ENCODE data around the gene ECT2L. TPM values are rescaled to one million over a fixed set of nuclear protein-coding genes. Genes with fewer than 3 reads are reported as not detected.

The ECT2L gene
- total RNA-seq, 1 experiment from 2014 or later, result not detected

GRCh38 chr6:138844192-138844591 lies 48.3 kb downstream of the ECT2L start:
- no peak overlapping the region for H3K9ac ChIP-seq (ENCODE audit: low read length)
- H2AFZ ChIP-seq (ENCODE audit: low read depth, low read length, poor library complexity, severe bottlenecking), result peak overlapping the region; percentile 21
- ChIA-PET RAD21 (ENCODE audit: low non-redundant PET in 1 of 2, low total read pairs in 2 of 2, uncharacterized antibody in 2 of 2, unreplicated experiment in 2 of 2) (interaction anchor here in 1 of 2 experiments (0.7 kb wide), 1 partner anchor 840 kb away, joined by 3 read pairs; no protein-coding TSS in a partner anchor), POLR2A (no interaction called here), CTCF (no interaction called here)
- H3K4me2 ChIP-seq (ENCODE audit: low read length), result no peak overlapping the region
- H3K27ac ChIP-seq (ENCODE audit: low read depth, low read length), result no peak overlapping the region
- no peaks in the 10 kb centered on the region for H3K9me2 ChIP-seq (ENCODE audit: insufficient read depth)
- H3K79me2 ChIP-seq (ENCODE audit: insufficient read depth, low read length), result no peaks in the 10 kb centered on the region
- no peaks in the 10 kb centered on the region for H3K27me3 ChIP-seq (ENCODE audit: insufficient read depth, low read length)
- no peaks in the 10 kb centered on the region for H3K4me1 ChIP-seq (ENCODE audit: control insufficient read depth in 1 of 2, insufficient read depth in 2 of 2, low read length in 2 of 2)
- no peak overlapping the region for H3K4me3 ChIP-seq (replicated peaks in 1 of 2; ENCODE audit: low read depth in 1 of 2, low read length in 2 of 2)
- intact Hi-C loops (cut with micrococcal nuclease), result no loop called here
- ATAC-seq, result no peak
- no peaks in the 10 kb centered on the region for H3K9me3 ChIP-seq (ENCODE audit: control insufficient read depth in 1 of 2, insufficient read depth in 1 of 2, low read depth in 1 of 2, low read length in 2 of 2)
- BruUV-seq (replicated peaks), result no TSS peak
- H3K36me3 ChIP-seq (ENCODE audit: control insufficient read depth in 1 of 2, insufficient read depth in 2 of 2, low read length in 2 of 2), result no peaks in the 10 kb centered on the region
- H4K20me1 ChIP-seq (ENCODE audit: insufficient read depth), result no peaks in the 10 kb centered on the region; the same call in 1 of the 2 replicates
- no peak for DNase-seq (ENCODE audit: low read depth, low spot score)
- no peak for TF ChIP-seq YY1 (IDR thresholded peaks at IDR 0.05; ENCODE audit: extremely low read depth, insufficient replicate concordance, low read depth, low read length)
- TF ChIP-seq ELF1 (IDR thresholded peaks at IDR 0.05; ENCODE audit: borderline replicate concordance, low read depth), result no peak
- no peak for TF ChIP-seq CTCF (IDR thresholded peaks at IDR 0.05 in 2 of 3, conservative IDR thresholded peaks at IDR 0.05 in 1 of 3; ENCODE audit: borderline replicate concordance in 1 of 3, insufficient read depth in 1 of 3, low read depth in 2 of 3, low read length in 2 of 3)
- no peak for TF ChIP-seq EZH2 (IDR thresholded peaks at IDR 0.05)
- TF ChIP-seq RAD21 (IDR thresholded peaks at IDR 0.05; ENCODE audit: low read depth), result no peak
- no peak for TF ChIP-seq JUND (IDR thresholded peaks at IDR 0.05)
- TF ChIP-seq EZH2phosphoT487 (IDR thresholded peaks at IDR 0.05; ENCODE audit: borderline replicate concordance), result no peak
- TF ChIP-seq FOSL1 (IDR thresholded peaks at IDR 0.05; ENCODE audit: low read depth), result no peak
- no peak for TF ChIP-seq ZNF274 (IDR thresholded peaks at IDR 0.05; ENCODE audit: low read depth, low read length)
- TF ChIP-seq EGR1 (IDR thresholded peaks at IDR 0.05; ENCODE audit: low read depth), result no peak
- no peak for TF ChIP-seq ATF3 (IDR thresholded peaks at IDR 0.05)
- TF ChIP-seq CBX3 (IDR thresholded peaks at IDR 0.05; ENCODE audit: low read depth), result no peak
- no peak for TF ChIP-seq SP1 (IDR thresholded peaks at IDR 0.05; ENCODE audit: low read depth)
- no peak for TF ChIP-seq ZBTB33 (IDR thresholded peaks at IDR 0.05; ENCODE audit: extremely low read depth, insufficient replicate concordance, low read length)
- no peak for TF ChIP-seq REST (IDR thresholded peaks at IDR 0.05; ENCODE audit: low read depth)
- no peak for TF ChIP-seq TCF7L2 (IDR thresholded peaks at IDR 0.05; ENCODE audit: borderline replicate concordance, extremely low read depth, insufficient read depth, insufficient read length)
- no peak for TF ChIP-seq POLR2A (IDR thresholded peaks at IDR 0.05; ENCODE audit: borderline replicate concordance, extremely low read depth, insufficient read depth, insufficient read length)
- TF ChIP-seq SIN3A (IDR thresholded peaks at IDR 0.05; ENCODE audit: low read depth), result no peak
- TF ChIP-seq SRF (IDR thresholded peaks at IDR 0.05; ENCODE audit: low read depth), result no peak
